Esophagus muscularis mucosa (tissue), 4 donors: ENCODE data around the gene C10orf71. TPM values are rescaled to one million over a fixed set of nuclear protein-coding genes. Genes with fewer than 3 reads are reported as not detected.

Experiments
- DNase-seq: peaks from one replicate; pipeline ENCODE4 v3.0.0-alpha.2; 2017; ENCODE audit errors: extremely low spot score
- H3K27ac ChIP-seq, 4 donors: fragments of 200-600 bp; sonication (generic); replicated peaks in 1 of 4; 1 replicate in 3 of 4; 2 replicates in 1 of 4; pipeline ENCODE4 v1.5.1; 2016 to 2019; ENCODE audit warnings: mild to moderate bottlenecking in 1 of 4
- H3K27me3 ChIP-seq, 4 donors: fragments of 200-600 bp; sonication (generic); one replicate each; pipeline versions ENCODE4 v1.5.1 to v1.6.0; 2016 to 2019
- H3K36me3 ChIP-seq, 4 donors: fragments of 200-600 bp; sonication (generic); one replicate each; pipeline ENCODE4 v1.5.1; 2016 to 2019
- H3K4me1 ChIP-seq, 4 donors: fragments of 200-600 bp; sonication (generic); one replicate each; pipeline ENCODE4 v1.5.1; 2016 to 2019
- H3K4me3 ChIP-seq, 4 donors: fragments of 200-600 bp; sonication (generic); 1 replicate in 2 of 4; 2 replicates in 2 of 4; pipeline ENCODE4 v1.5.1; 2016 to 2019; ENCODE audit warnings: mild to moderate bottlenecking in 4 of 4, moderate library complexity in 1 of 4
- H3K9me3 ChIP-seq, 4 donors: fragments of 200-600 bp; sonication (generic); 1 replicate in 3 of 4; 2 replicates in 1 of 4; pipeline ENCODE4 v1.5.1; 2016 to 2019
- CTCF ChIP-seq, 3 experiments: fragments of 200-600 bp in 2 of 3; fragments of 450-650 bp in 1 of 3; sonication (generic) in 2 of 3; IDR thresholded peaks; one replicate each; pipeline ENCODE4 v1.5.1; 2017 to 2019; ENCODE audit warnings: antibody characterized with exemption in 3 of 3, mild to moderate bottlenecking in 2 of 3, moderate library complexity in 1 of 3
- EP300 ChIP-seq: sonication (generic); formaldehyde crosslinking; IDR thresholded peaks from one replicate; pipeline ENCODE4 v1.6.1; 2017; ENCODE audit warnings: antibody characterized with exemption
- POLR2A ChIP-seq: fragments of 450-650 bp; IDR thresholded peaks from one replicate; pipeline ENCODE4 v1.6.1; 2017; ENCODE audit warnings: antibody characterized with exemption, moderate library complexity, mild to moderate bottlenecking, low read depth
- POLR2AphosphoS5 ChIP-seq, 2 donors: sonication (generic); formaldehyde crosslinking; IDR thresholded peaks; one replicate each; pipeline ENCODE4 v1.6.1; 2017; ENCODE audit warnings: antibody characterized with exemption in 2 of 2
- WGBS: methylation state at CpG from one replicate; pipeline ENCODE4 v1.1.5; 2018; 5-methylcytosine and 5-hydroxymethylcytosine counted together
- intact Hi-C: fragments of 100-400 bp; cut with DNase I; formaldehyde crosslinking; loops from one replicate; pipeline ENCODE4 v1.15.1; 2023
- total RNA-seq, 4 donors: library from RNA; depleted of rRNA; stranded (reverse); fragments of >200 nt; gene quantifications; one replicate each; pipeline versions ENCODE4 v1.1.0 to v1.2.1, GENCODE V29; 2016

C10orf71 gene
- total RNA-seq, 4 donors from 2014 or later = 0.06 to 0.42 TPM; not detected in 2

GRCh38 chr10:49333192-49333591, 34.2 kb downstream of the C10orf71 start:
- H3K27me3 ChIP-seq = no peaks in the 10 kb centered on the region
- no peaks in the 10 kb centered on the region for H3K4me1 ChIP-seq
- TF ChIP-seq POLR2AphosphoS5 (IDR thresholded peaks at IDR 0.05) (no peak), EP300 (no peak), CTCF (IDR thresholded peaks at IDR 0.05) (no peak), POLR2A (no peak)
- WGBS = 91% methylated on average over 6 of the region's 6 CpGs
- DNase-seq = no peak
- H3K27ac ChIP-seq = no peak overlapping the region
- H3K9me3 ChIP-seq = no peaks in the 10 kb centered on the region
- intact Hi-C loops = no loop called here
- no peaks in the 10 kb centered on the region for H3K36me3 ChIP-seq
- no peak overlapping the region for H3K4me3 ChIP-seq

GRCh38 chr10:49334964-49335363, 36.0 kb downstream of the C10orf71 start:
- no peaks in the 10 kb centered on the region for H3K9me3 ChIP-seq
- no peaks in the 10 kb centered on the region for H3K4me1 ChIP-seq
- DNase-seq = peak; percentile 62
- no peak overlapping the region for H3K4me3 ChIP-seq
- no peak for TF ChIP-seq POLR2AphosphoS5 (IDR thresholded peaks at IDR 0.05)
- H3K27me3 ChIP-seq = no peaks in the 10 kb centered on the region
- no peaks in the 10 kb centered on the region for H3K36me3 ChIP-seq
- no peak overlapping the region for H3K27ac ChIP-seq
- intact Hi-C loops = no loop called here

GRCh38 chr10:49335364-49335972, 36.5 kb downstream of the C10orf71 start:
- no peaks in the 10 kb centered on the region for H3K4me1 ChIP-seq
- 56% methylated on average over 1 of the region's 1 CpG for WGBS
- H3K27ac ChIP-seq = no peak overlapping the region
- TF ChIP-seq EP300 (no peak), POLR2A (no peak), CTCF (IDR thresholded peaks at IDR 0.05) (no peak), POLR2AphosphoS5 (IDR thresholded peaks at IDR 0.05) (no peak)
- DNase-seq = peak; percentile 72
- no peaks in the 10 kb centered on the region for H3K36me3 ChIP-seq
- no peak overlapping the region for H3K4me3 ChIP-seq
- H3K9me3 ChIP-seq = no peaks in the 10 kb centered on the region
- intact Hi-C loops = no loop called here
- no peaks in the 10 kb centered on the region for H3K27me3 ChIP-seq

- WGBS = 56% methylated on average over 1 of the region's 1 CpG
- TF ChIP-seq POLR2A = no peak
- no peak for TF ChIP-seq POLR2AphosphoS5 (IDR thresholded peaks at IDR 0.05)
- TF ChIP-seq EP300 = no peak
- H3K27me3 ChIP-seq = no peaks in the 10 kb centered on the region
- no peak for DNase-seq
- H3K36me3 ChIP-seq = no peaks in the 10 kb centered on the region
- H3K9me3 ChIP-seq = no peaks in the 10 kb centered on the region
- no peaks in the 10 kb centered on the region for H3K4me1 ChIP-seq
- no peak overlapping the region for H3K4me3 ChIP-seq
- intact Hi-C loops = no loop called here
- no peak overlapping the region for H3K27ac ChIP-seq
These were observed 39.6 kb downstream of the C10orf71 start for GRCh38 chr10:49338604-49339003.

GRCh38 chr10:49344840-49345239, 45.9 kb downstream of the C10orf71 start:
- no peaks in the 10 kb centered on the region for H3K4me1 ChIP-seq
- WGBS = 64% methylated on average over 2 of the region's 2 CpGs
- TF ChIP-seq POLR2A (no peak), CTCF (IDR thresholded peaks at IDR 0.05) (no peak), POLR2AphosphoS5 (IDR thresholded peaks at IDR 0.05) (no peak), EP300 (no peak)

GRCh38 chr10:49347342-49347741, 48.4 kb downstream of the C10orf71 start:
- Histone ChIP-seq H3K9me3 (peaks cover 0 to 25% (median 16%) of the 10 kb centered on the region in 4 donors), H3K36me3 (no peaks in the 10 kb centered on the region), H3K27ac (no peak overlapping the region), H3K27me3 (peaks cover 0 to 13% (median 0%) of the 10 kb centered on the region in 4 donors), H3K4me3 (no peak overlapping the region), H3K4me1 (no peaks in the 10 kb centered on the region)
- peak; percentile 60 for DNase-seq
- TF ChIP-seq EP300 (no peak), POLR2AphosphoS5 (IDR thresholded peaks at IDR 0.05) (no peak), CTCF (IDR thresholded peaks at IDR 0.05) (no peak), POLR2A (no peak)
- WGBS = 93% methylated on average over 4 of the region's 4 CpGs
- intact Hi-C loops = no loop called here

More at GRCh38 chr10:49344840-49345239, 45.9 kb downstream of the C10orf71 start:
- Histone ChIP-seq H3K27me3 (no peaks in the 10 kb centered on the region), H3K4me3 (no peak overlapping the region), H3K36me3 (no peaks in the 10 kb centered on the region), H3K9me3 (peaks cover 0 to 12% (median 2%) of the 10 kb centered on the region in 4 donors), H3K27ac (no peak overlapping the region)
- intact Hi-C loops = no loop called here
- no peak for DNase-seq
